Smooth muscle cell (in vitro differentiated cells): ENCODE data around the gene CACNA1S. TPM values are rescaled to one million over a fixed set of nuclear protein-coding genes. Genes with fewer than 3 reads are reported as not detected.

Source experiments
- DNase-seq: peaks from one replicate; lab custom pipeline; 2025; ENCODE audit not compliant: unreplicated experiment; lab: John Stamatoyannopoulos, UW
- H2AFZ ChIP-seq: fragments of 200-600 bp; sonication (generic); 2 replicates; pipeline ENCODE4 v1.6.0; 2016; ENCODE audit warnings: antibody characterized with exemption, low read depth, mild to moderate bottlenecking
- H3F3A ChIP-seq: fragments of 200-600 bp; sonication (generic); 2 replicates; pipeline ENCODE4 v1.6.0; 2017; ENCODE audit warnings: antibody characterized with exemption, low read depth
- H3K27ac ChIP-seq: fragments of 200-600 bp; sonication (generic); 2 replicates; pipeline ENCODE4 v1.5.1; 2016; ENCODE audit warnings: low read depth, mild to moderate bottlenecking
- H3K27me3 ChIP-seq: fragments of 200-600 bp; sonication (generic); 2 replicates; pipeline ENCODE4 v1.6.1; 2016; ENCODE audit warnings: low read depth, mild to moderate bottlenecking
- H3K36me3 ChIP-seq: fragments of 200-600 bp; sonication (generic); 2 replicates; pipeline ENCODE4 v1.5.1; 2016; ENCODE audit warnings: low read depth
- H3K4me1 ChIP-seq: fragments of 200-600 bp; sonication (generic); 2 replicates; pipeline ENCODE4 v1.5.1; 2016; ENCODE audit warnings: low read depth
- H3K4me2 ChIP-seq: fragments of 200-600 bp; sonication (generic); 2 replicates; pipeline ENCODE4 v1.6.0; 2016; ENCODE audit warnings: mild to moderate bottlenecking
- H3K4me3 ChIP-seq: fragments of 200-600 bp; sonication (generic); 2 replicates; pipeline ENCODE4 v1.5.1; 2016; ENCODE audit warnings: mild to moderate bottlenecking
- H3K79me2 ChIP-seq: fragments of 200-600 bp; sonication (generic); 2 replicates; pipeline ENCODE4 v1.6.0; 2016; ENCODE audit warnings: low read depth, mild to moderate bottlenecking
- H3K9ac ChIP-seq: fragments of 200-600 bp; sonication (generic); 2 replicates; pipeline ENCODE4 v1.6.0; 2016; ENCODE audit warnings: low read depth
- H3K9me3 ChIP-seq: fragments of 200-600 bp; sonication (generic); replicated peaks from 2 replicates; pipeline ENCODE4 v1.5.1; 2016; ENCODE audit warnings: low read depth
- H4K20me1 ChIP-seq: fragments of 200-600 bp; sonication (generic); 2 replicates; pipeline ENCODE4 v1.6.0; 2016; ENCODE audit warnings: low read depth
- CTCF ChIP-seq: fragments of 200-600 bp; sonication (generic); IDR thresholded peaks from 2 replicates; pipeline ENCODE4 v1.5.1; 2017; ENCODE audit warnings: borderline replicate concordance, mild to moderate bottlenecking, antibody characterized with exemption; ENCODE audit not compliant: insufficient read depth, poor library complexity, severe bottlenecking
- WGBS: methylation state at CpG from one replicate; pipeline ENCODE4 v1.1.7; 2016; ENCODE audit warnings: low lambda C conversion rate; 5-methylcytosine and 5-hydroxymethylcytosine counted together
- polyA plus RNA-seq: library from polyadenylated mRNA; unstranded; fragments of >200 nt; fragmentation: Nextera tagmentation; extraction: Ambion mirVana; gene quantifications from 2 replicates; pipeline ENCODE4 v1.2.1, GENCODE V29; 2016
- total RNA-seq: library from RNA; depleted of rRNA; stranded (reverse); fragments of >200 nt; gene quantifications from 2 replicates; pipeline ENCODE4 v1.2.3, GENCODE V29; 2014

Gene CACNA1S
- total and polyA plus RNA-seq, 2 experiments from 2014 or later = not detected

DNA sequence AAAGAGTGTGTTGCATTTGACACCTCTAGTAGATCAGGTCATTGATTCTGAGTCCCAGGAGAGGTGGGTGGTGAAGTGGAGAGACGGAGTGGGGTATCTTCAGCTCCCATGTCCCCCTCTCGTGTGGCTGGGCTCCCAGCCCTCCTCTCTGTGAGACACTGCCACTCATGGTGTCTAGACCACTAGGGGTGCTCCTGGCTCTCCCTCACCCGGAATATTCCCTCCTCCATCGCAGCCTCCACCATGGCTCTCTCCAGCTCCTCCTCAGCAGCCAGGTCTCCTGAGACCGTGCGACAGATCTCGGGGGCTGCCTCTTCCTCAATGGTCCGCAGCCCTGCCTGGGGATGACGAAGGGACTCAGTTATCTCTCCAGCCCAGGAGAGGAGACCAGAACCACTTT, 68.1 kb downstream of the CACNA1S start:
- H3K4me1 ChIP-seq = peaks cover 4% of the 10 kb centered on the region
- TF ChIP-seq CTCF = no peak
- no peaks in the 10 kb centered on the region for H4K20me1 ChIP-seq
- no peak overlapping the region for H3K4me2 ChIP-seq
- no peaks in the 10 kb centered on the region for H3K36me3 ChIP-seq
- no peaks in the 10 kb centered on the region for H3F3A ChIP-seq
- H3K9me3 ChIP-seq = no peaks in the 10 kb centered on the region
- no peak overlapping the region for H3K27ac ChIP-seq
- no peak for DNase-seq
- H3K27me3 ChIP-seq = peaks cover 5% of the 10 kb centered on the region
- no peak overlapping the region for H3K9ac ChIP-seq
- no peaks in the 10 kb centered on the region for H3K79me2 ChIP-seq
- no peak overlapping the region for H2AFZ ChIP-seq
- H3K4me3 ChIP-seq = no peak overlapping the region
- 89% methylated on average over 7 of the region's 9 CpGs for WGBS

- peak; percentile 84 for TF ChIP-seq CTCF
- H2AFZ ChIP-seq = peak overlapping the region; percentile 79
- no peaks in the 10 kb centered on the region for H3K36me3 ChIP-seq
- 34% methylated on average over 13 of the region's 13 CpGs for WGBS
- H3K4me3 ChIP-seq = no peak overlapping the region
- no peaks in the 10 kb centered on the region for H3F3A ChIP-seq
- peaks cover 1% of the 10 kb centered on the region for H3K27me3 ChIP-seq
- H4K20me1 ChIP-seq = no peaks in the 10 kb centered on the region
- H3K79me2 ChIP-seq = no peaks in the 10 kb centered on the region
- H3K4me1 ChIP-seq = peaks cover 4% of the 10 kb centered on the region
- H3K27ac ChIP-seq = no peak overlapping the region
- H3K9ac ChIP-seq = no peak overlapping the region
- peak overlapping the region; percentile 72 for H3K4me2 ChIP-seq
- peak; percentile 10 for DNase-seq
- no peaks in the 10 kb centered on the region for H3K9me3 ChIP-seq
Measured at GRCh38 chr1:201042779-201043461, 69.3 kb downstream of the CACNA1S start.

- H3K36me3 ChIP-seq = no peaks in the 10 kb centered on the region
- no peak overlapping the region for H2AFZ ChIP-seq
- H3F3A ChIP-seq = no peaks in the 10 kb centered on the region
- no peaks in the 10 kb centered on the region for H3K27me3 ChIP-seq
- no peak for DNase-seq
- 90% methylated on average over 2 of the region's 2 CpGs for WGBS
- H3K9ac ChIP-seq = no peak overlapping the region
- no peak for TF ChIP-seq CTCF
- no peak overlapping the region for H3K27ac ChIP-seq
- H3K4me1 ChIP-seq = peaks cover 4% of the 10 kb centered on the region
- no peaks in the 10 kb centered on the region for H3K9me3 ChIP-seq
- H3K4me2 ChIP-seq = no peak overlapping the region
- H3K79me2 ChIP-seq = no peaks in the 10 kb centered on the region
- no peak overlapping the region for H3K4me3 ChIP-seq
- H4K20me1 ChIP-seq = no peaks in the 10 kb centered on the region
Measured at GRCh38 chr1:201041011-201041410, 71.2 kb downstream of the CACNA1S start.

GRCh38 chr1:201039876-201040275, 72.3 kb downstream of the CACNA1S start:
- Histone ChIP-seq H3K36me3 (no peaks in the 10 kb centered on the region), H3K4me3 (no peak overlapping the region), H3K9ac (no peak overlapping the region), H2AFZ (no peak overlapping the region), H3K4me1 (peaks cover 4% of the 10 kb centered on the region), H3K79me2 (no peaks in the 10 kb centered on the region), H4K20me1 (no peaks in the 10 kb centered on the region), H3K9me3 (no peaks in the 10 kb centered on the region), H3K27me3 (no peaks in the 10 kb centered on the region), H3K27ac (no peak overlapping the region), H3F3A (no peaks in the 10 kb centered on the region), H3K4me2 (no peak overlapping the region)
- no peak for DNase-seq
- TF ChIP-seq CTCF = no peak
- WGBS = 91% methylated on average over 5 of the region's 5 CpGs
